GM21576 (cell line): ENCODE measurements around the gene CNKSR1.

Experiments
- ATAC-seq: cut with Tn5 transposase; IDR thresholded peaks from one replicate; pipeline ENCODE4 v1.9.1; 2021; ENCODE audit warnings: mild to moderate bottlenecking, moderate library complexity; ENCODE audit not compliant: unreplicated experiment

The CNKSR1 gene

DNA sequence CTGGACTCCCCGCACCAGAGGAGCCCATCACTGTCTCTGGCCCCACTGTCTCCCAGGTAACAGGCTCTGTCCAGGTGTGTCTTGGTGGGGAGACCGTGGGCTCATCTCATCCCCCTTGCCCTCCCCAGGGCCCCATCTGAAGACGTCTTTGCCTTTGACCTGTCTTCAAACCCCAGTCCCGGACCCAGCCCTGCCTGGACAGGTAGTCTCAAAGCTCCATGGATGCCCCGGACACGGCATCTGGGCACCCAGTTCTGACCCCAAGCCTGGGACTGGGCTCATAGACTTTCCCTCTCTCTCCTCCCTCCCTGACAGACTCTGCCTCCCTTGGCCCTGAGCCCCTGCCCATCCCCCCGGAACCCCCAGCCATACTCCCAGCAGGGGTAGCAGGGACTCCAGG, 6.8 kb downstream of the CNKSR1 start:
- ATAC-seq, result no peak

GRCh38 chr1:26184883-26185282, 7.6 kb downstream of the CNKSR1 start:
- ATAC-seq, result no peak

DNA sequence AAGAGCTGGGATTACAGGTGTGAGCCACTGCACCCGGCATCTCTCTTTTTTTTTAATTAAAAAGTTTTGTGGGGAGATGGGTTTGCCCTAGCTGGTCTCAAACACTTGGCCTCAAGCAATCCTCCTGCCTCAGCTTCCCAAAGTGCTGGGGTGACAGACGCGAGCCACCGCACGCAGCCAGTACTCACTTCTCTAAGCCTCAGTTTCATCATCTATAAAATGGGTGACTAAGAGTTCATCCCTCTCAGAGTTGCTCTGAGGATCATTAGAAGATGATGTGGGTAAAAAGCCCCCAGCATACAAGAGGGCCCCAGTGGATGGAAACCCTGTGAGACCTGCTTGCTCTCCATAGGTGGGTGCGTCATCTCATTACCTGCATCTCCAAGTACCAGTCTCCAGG, 10.6 kb downstream of the CNKSR1 start:
- no peak for ATAC-seq

- ATAC-seq, result no peak
These were observed 11.2 kb downstream of the CNKSR1 start for GRCh38 chr1:26188477-26188876.

DNA sequence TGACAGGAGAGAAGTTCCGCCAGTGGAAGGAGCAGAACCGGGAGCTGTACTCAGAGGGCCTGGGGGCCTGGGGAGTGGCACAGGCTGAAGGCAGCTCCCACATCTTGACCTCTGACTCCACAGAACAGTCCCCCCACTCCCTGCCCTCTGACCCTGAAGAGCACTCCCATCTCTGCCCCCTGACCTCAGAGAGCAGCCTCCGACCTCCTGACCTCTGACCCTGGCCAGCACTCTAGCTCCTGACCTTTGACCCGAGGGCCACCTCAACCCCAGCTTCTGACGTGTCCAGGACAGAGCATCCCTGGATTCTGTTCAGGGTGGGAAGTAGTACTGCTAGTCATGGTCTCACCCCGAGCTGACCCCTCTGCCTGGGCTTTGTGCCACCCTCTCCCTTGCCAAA, 12.0 kb downstream of the CNKSR1 start:
- no peak for ATAC-seq

DNA sequence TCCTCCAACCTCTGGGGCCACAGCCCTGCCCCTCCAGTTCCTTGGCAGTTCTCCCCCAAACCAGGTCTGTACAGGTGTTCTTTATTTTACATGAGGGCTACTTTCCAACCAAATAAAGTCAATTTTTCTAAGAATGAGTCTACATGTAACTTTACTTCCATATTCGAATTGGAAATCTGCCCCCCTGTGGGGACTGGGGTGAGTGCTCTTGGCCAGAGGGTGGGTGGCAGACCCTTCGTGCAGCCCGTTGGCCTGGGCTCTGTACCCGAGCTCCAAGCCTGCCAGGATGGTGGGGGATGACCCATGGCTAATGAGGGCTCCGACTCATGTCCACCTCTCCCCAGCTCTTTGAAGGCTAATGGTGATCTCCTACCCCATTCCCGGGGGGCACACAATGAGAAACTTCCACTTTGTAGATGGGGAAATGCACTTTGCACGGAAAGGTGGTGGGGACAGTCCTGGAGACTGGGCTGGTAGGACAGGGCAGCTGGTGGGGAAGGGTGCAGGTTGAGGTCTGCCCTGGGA, 12.5 kb downstream of the CNKSR1 start:
- ATAC-seq, result no peak

- ATAC-seq, result no peak
These were observed 13.2 kb downstream of the CNKSR1 start, which contains the start of gene CATSPER4 for GRCh38 chr1:26190373-26190987. Gene CATSPER4 (plus strand): TSS chr1:26190602. CDS start chr1:26190628, 26 bp downstream.

GRCh38 chr1:26191739-26192138, 14.4 kb downstream of the CNKSR1 start:
- ATAC-seq, result no peak

- ATAC-seq, result no peak
These were observed 18.5 kb downstream of the CNKSR1 start for GRCh38 chr1:26195805-26196204.

GRCh38 chr1:26197301-26197700, 20.0 kb downstream of the CNKSR1 start:
- no peak for ATAC-seq

DNA sequence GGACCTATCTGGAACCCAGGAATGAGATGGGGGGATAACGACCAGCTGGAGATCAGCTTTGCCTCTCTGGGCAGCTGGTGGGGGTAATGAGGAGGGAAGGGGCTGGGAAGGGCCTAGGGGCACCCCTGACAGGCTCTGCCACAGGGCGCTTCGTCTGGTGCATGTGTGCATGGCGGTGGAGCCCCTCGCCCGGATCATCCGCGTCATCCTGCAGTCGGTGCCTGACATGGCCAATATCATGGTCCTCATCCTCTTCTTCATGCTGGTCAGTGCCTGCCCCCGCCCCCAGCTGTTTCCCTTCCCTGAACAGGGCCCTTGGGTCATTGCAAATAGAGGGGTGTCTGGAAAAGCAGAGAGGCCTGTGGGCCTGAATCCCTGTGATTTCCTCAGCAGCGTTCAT, 20.5 kb downstream of the CNKSR1 start:
- ATAC-seq, result no peak

- no peak for ATAC-seq
These were observed 23.1 kb downstream of the CNKSR1 start for GRCh38 chr1:26200413-26200812.

DNA sequence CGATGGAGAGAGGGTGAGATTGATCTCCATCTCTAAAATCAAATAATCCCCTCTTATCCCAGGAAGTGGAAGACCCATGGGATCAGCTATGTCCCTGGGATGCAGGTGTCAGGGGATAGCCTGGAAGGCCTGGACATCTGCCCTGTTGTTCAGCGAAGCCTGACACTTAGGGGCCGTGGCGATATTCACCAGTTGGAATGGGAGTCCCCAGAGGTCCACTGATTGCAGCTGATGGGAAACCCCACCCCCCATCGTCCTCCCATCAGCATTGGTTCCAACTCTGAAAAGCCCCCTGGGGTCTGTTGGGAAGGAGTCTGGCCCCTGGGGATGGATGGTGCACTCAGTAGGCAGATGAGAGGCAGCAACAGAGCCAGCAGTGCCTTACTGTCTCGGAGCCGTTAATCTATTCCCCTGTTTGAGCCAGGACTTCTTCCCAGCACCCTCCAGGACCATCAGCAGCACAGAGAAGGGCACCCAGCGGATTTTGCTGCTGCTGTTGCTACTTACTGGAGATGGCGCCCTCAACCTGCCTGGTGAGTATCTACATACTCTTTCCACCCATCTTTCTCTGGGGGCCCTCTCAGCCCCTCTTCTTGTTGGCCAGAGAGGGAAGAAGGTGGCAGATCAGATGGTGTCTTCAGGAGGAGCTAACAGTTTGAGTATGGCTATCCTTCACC, 26.5 kb downstream of the CNKSR1 start:
- no peak for ATAC-seq

GRCh38 chr1:26210147-26210870, 33.0 kb downstream of the CNKSR1 start:
- ATAC-seq, result no peak

- no peak for ATAC-seq
These were observed 35.4 kb downstream of the CNKSR1 start for GRCh38 chr1:26212726-26213125.

DNA sequence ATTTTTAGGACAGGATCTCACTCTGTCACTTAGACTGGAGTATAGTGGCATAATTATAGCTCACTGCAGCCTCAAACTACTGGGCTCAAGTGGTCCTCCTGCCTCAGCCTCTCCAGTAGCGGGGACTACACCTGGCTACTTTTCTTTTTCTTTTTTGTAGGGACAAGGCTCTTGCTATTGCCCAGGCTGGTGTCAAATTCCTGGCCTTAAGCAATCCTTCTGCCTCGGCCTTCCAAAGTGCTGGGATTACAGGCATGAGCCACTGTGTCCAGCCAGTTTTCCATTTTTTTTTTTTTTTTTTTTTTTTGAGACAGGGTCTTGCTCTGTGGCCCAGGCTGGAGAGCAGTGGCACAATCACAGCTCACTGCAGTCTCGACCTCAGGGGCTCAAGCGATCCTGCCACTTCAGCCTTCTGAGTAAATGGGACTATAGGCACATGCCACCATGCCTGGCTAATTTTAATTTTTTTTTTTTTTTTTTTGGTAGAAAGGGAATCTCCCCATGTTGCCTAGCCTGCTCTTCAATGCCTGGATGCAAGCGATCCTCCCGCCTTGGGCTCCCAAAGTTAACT, 36.1 kb downstream of the CNKSR1 start:
- ATAC-seq, result no peak

GRCh38 chr1:26215246-26215645, 38.0 kb downstream of the CNKSR1 start:
- ATAC-seq, result no peak

- ATAC-seq, result no peak
These were observed 41.7 kb downstream of the CNKSR1 start for GRCh38 chr1:26218906-26219494.

- no peak for ATAC-seq
These were observed 43.1 kb downstream of the CNKSR1 start for GRCh38 chr1:26220199-26220912.

- no peak for ATAC-seq
These were observed 43.8 kb downstream of the CNKSR1 start for GRCh38 chr1:26221094-26221493.
